DMS153 treated with DMSO at 0.1 percent for 48 hours (cell line): ENCODE measurements around the gene SLC7A7.
"Not testable (repeated sequence)": the region's sequence is repeated elsewhere in the genome, so short reads cannot be mapped to it uniquely, and the experiment has no call there.

Source experiments
- DNase-seq: peaks from one replicate; lab custom pipeline; 2025; ENCODE audit not compliant: unreplicated experiment; lab: John Stamatoyannopoulos, UW

The SLC7A7 gene

GRCh38 chr14:22814941-22815713 lies at the start of gene SLC7A7:
Gene SLC7A7, minus strand, starts transcription at chr14:22815435. Its CDS starts 2,037 bp downstream, at chr14:22813398.
- DNase-seq = no peak

DNA sequence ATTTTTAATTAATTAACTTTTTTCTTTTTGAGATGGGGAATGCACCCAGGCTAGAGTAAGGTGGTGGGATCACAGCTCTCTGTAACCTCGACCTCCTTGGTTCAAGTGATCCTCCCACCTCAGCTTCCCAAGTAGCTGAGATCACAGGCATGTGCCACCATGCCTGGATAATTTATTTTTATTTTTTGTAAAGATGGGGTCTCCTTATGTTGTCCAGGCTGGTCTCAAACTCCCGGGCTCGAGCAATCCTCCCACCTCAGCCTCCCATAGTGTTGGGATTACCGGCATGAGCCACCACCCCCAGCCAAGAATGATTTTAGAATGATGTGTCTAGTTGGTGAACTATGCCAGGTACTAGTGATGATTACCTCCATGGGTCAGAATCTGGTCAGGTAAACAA lies 49.7 kb upstream of the SLC7A7 start:
- DNase-seq = no peak

GRCh38 chr14:22861651-22862050 lies 46.4 kb upstream of the SLC7A7 start:
- no peak for DNase-seq

GRCh38 chr14:22860377-22860776 lies 45.1 kb upstream of the SLC7A7 start:
- DNase-seq = not testable (repeated sequence)

- DNase-seq = no peak
These were observed 41.2 kb upstream of the SLC7A7 start for GRCh38 chr14:22856428-22856827.

DNA sequence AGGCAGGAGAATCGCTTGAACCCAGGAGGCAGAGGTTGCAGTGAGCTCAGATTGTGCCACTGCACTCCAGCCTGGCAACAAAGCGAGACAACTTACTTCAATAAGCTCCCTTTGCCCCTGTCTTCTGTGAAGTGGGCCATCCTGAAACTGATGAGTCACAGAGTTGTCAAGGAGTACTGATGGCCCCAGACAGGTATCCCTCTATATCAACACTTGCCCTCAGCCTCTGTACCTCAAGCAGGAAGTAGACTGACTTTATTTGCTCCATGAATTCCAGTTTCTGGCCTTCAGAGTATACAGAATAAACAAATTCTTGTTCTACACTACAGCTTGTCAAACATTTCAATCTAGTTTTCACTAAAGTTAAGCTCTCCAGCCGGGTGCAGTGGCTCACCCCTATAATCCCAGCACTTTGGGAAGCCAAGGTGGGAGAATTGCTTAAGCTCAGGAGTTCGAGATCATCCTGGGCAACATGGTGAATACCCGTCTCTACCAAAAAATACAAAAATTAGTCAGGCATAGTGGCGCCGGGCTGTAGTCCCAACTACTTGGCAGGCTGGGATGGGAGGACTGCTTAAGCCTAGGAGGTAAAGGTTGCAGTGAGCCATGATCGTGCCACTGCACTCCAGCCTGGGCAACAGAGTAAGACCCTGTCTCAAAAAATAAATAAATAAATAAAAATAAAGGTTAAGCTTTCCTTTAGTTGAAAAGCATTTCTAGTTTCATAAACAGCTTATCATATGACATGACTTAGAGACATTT lies 39.9 kb upstream of the SLC7A7 start:
- DNase-seq = no peak

GRCh38 chr14:22854296-22854695 lies 39.1 kb upstream of the SLC7A7 start:
- not testable (repeated sequence) for DNase-seq

- peak; percentile 33 for DNase-seq
These were observed 37.9 kb upstream of the SLC7A7 start for GRCh38 chr14:22852940-22853767.

DNA sequence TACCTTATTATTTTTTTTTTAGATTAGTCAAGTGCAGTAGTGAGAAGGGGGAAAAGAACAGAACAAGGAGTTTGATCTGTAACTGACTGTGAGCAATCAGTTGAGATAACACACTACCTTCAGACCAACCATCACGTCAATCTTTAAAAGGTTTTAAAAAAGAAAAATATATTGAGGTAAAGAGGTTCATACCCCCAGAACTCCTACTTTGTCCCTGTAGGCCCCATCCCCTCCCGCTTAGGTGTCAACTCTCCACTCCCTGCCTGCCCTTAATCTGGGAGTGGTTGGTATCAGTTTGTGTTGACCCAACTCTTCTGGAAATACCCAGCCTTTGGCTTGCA lies 37.3 kb upstream of the SLC7A7 start:
- no peak for DNase-seq

GRCh38 chr14:22852178-22852577 lies 36.9 kb upstream of the SLC7A7 start:
- DNase-seq = not testable (repeated sequence)

DNA sequence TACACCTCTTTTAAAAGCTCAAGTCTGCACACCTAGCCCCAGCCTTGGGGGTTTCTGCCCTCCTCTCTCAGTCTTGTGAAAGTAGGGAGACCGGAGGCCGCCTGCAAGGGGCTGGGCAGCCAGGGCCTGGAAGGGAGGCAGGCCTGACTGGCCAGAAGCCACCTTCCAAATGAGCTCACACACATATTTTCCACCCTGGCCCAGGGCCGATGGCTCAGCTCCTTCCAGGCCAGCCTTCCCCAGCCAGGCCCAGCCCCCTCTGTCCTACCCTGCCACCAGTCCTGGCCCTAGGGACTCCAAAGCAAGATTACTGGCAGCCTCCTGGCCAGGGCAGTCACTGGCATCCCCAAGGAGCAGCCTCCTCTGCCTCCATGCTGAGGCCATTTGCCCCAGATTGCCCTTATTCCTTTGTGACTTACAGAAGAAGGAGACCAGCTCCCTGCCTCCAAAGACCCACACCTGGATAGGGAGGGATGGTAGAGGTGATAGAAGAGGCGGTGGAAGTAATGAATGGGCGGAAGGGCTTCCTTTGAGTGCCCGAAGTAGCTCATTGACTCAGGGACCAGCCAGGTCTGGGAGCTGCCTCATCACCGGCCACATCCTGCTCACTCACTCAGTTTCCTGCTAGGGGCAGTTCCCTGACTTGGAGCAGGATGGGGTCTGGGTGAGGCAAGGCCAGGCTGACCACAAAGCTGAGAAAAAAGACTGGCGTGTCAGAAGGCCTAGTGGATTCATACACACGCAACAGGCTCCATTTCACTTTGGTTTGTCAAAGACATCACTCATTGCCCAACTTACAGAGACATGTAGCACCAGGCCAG lies 35.9 kb upstream of the SLC7A7 start:
- DNase-seq = no peak

DNA sequence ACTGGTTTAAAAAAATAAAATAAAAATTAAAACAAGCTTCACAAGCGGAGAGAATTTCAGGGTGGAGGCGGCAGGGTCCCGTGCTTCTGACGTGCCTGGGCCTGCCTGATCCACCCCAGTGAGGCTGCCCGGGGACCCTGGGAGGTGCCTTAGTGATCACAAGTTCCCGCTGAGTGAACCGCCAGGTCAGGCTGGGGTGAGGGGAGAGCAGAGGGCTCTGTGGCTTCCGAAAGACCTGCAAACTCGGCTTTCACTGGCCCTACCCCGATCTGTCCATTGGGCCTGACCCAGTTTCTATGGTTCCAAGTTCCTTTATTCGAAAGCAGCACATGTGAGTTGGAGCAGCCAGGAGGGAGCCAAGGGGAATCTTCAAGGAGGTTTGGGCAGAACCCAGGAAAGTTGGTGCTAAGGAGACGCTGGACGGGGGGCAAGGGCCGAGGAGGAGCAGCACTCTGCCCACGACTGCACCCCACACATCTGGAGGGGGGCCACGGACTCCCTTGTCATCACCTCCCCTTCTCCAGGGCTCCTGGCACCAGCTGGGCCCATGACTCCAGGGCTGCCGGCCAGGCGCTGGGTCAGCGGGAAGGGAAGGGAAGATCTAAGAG lies 34.1 kb upstream of the SLC7A7 start:
- no peak for DNase-seq

- DNase-seq = no peak
These were observed 33.3 kb upstream of the SLC7A7 start for GRCh38 chr14:22848351-22849164.

DNA sequence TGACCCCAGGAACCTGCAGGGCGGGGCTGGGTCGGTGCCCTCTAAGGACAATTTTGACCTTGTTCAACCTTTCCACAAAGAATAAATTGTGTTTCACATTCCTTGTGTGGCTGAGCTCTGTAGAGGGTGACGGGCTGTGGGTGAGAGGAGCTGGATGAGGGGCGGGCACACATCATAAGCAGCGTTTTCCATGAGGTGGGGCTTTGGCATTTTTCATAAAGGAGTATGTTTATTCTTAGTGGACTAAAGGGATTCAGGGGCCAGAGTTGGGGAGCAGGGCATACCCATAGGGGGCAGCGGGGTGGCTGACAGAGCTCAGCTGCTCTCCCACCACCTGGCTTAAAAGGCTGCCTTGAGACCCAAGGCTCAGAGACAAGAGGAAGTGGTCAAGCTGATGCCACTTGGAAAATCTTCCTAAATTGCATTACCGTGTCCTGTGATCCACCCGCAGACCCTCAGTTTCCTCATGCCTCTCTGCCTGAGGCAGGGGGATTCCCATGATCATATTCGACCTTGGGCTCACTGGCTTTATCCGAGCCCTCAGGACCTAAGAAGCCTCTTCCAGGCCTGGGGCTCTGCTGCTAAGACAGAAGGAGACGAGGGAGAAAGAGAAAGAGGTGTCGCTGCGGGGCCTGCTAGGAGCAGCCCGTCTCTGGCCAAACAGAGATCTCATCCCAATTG lies 32.6 kb upstream of the SLC7A7 start:
- DNase-seq = no peak

GRCh38 chr14:22846811-22847307 lies 31.6 kb upstream of the SLC7A7 start:
- no peak for DNase-seq

GRCh38 chr14:22845821-22846625 lies 30.8 kb upstream of the SLC7A7 start:
- DNase-seq = no peak

DNA sequence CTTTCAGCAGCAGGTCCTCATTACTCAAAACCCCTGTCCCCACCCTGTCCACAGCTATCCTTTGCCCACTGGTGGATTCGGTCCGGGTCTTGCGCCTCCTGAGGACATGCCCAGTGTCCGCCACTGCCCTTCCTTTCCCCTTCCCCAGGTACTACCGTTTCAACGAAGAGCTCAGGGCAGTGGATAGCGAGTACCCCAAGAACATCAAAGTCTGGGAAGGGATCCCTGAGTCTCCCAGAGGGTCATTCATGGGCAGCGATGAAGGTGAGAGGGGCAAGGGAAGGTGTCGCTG lies 29.8 kb upstream of the SLC7A7 start:
- DNase-seq = no peak
